GM08714 (cell line): Measurements from ENCODE around the gene SLC25A15.
"Not testable (repeated sequence)": the region's sequence is repeated elsewhere in the genome, so short reads cannot be mapped to it uniquely, and the experiment has no call there.

Experiments
- H3K4me3 ChIP-seq: fragments of 200-500 bp; sonication (Bioruptor generic); 2 replicates; pipeline ENCODE4 v1.5.1; 2014; ENCODE audit warnings: mild to moderate bottlenecking, low read length, inconsistent platforms
- ZNF274 ChIP-seq: IDR thresholded peaks from 2 replicates; pipeline ENCODE4 v1.6.1; 2012; ENCODE audit warnings: mild to moderate bottlenecking, low read depth, low read length

The SLC25A15 gene

DNA sequence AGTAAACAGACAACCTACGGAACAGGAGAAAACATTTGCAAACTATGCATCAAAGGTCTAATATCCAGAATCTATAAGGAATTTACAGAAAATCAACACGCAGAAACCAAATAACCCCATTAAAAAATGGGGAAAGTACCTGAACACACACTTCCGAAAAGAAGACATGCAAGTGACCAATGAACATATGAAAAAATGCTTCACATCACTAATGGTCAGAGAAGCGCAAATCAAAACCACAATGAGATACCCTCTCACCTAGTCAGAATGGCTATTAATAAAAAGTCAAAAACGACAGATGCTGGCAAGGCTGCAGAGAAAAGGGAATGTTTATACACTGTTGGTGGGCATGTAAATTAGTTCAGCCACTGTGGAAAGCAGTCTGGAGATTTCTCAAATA is 29.5 kb downstream of the SLC25A15 start:
- no peak overlapping the region for H3K4me3 ChIP-seq
- TF ChIP-seq ZNF274 = no peak

DNA sequence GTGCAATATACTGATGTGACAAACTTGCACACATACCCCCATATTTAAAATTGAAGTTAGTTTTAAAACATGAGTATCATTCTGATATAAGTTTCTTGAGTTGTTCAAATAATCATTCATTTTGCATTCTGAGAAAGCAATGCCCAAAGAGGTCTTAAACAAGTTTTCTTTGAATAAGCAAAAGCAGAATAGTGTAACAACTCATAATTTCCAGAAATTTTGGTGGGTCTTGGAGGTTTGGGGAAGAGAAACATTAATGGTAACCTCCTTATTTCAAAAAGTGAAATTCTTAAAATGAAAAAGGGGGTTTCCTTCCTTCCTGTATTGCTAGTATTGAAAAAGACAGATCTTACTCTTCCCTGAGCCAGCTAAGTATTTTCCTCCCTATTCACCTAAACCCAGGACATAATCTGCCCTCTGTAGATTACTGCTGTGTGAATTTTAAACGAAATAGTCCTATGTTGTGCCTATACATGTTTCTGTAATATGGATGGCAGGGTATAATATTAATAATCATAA is 30.4 kb downstream of the SLC25A15 start:
- H3K4me3 ChIP-seq = no peak overlapping the region
- TF ChIP-seq ZNF274 = no peak

DNA sequence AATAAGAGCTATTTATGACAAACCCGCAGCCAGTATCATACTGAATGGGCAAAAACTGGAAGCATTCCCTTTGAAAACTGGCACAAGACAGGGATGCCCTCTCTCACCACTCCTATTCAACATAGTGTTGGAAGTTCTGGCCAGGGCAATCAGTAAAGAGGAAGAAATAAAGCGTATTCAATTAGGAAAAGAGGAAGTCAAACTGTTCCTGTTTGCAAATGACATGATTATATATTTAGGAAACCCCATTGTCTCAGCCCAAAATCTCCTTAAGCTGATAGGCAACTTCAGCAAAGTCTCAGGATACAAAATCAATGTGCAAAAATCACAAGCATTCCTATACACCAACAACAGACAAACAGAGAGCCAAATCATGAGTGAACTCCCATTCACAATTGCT is 50.3 kb downstream of the SLC25A15 start:
- not testable (repeated sequence) for H3K4me3 ChIP-seq

DNA sequence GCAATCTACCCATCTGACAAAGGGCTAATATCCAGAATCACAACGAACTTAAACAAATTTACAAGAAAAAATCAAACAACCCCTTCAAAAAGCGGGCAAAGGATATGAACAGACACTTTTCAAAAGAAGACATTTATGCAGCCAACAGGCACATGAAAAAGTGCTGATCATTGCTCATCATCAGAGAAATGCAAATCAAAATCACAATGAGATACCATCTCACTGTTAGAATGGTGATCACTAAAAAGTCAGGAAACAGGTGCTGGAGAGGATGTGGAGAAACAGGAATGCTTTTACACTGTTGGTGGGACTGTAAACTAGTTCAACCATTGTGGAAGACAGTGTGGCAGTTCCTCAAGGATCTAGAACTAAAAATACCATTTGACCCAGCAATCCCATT is 51.5 kb downstream of the SLC25A15 start:
- H3K4me3 ChIP-seq = not testable (repeated sequence)
